ENCODE results near the gene GCGR.
"Not testable (repeated sequence)": the region's sequence is repeated elsewhere in the genome, so short reads cannot be mapped to it uniquely, and the experiment has no call there.

Gene GCGR

DNA sequence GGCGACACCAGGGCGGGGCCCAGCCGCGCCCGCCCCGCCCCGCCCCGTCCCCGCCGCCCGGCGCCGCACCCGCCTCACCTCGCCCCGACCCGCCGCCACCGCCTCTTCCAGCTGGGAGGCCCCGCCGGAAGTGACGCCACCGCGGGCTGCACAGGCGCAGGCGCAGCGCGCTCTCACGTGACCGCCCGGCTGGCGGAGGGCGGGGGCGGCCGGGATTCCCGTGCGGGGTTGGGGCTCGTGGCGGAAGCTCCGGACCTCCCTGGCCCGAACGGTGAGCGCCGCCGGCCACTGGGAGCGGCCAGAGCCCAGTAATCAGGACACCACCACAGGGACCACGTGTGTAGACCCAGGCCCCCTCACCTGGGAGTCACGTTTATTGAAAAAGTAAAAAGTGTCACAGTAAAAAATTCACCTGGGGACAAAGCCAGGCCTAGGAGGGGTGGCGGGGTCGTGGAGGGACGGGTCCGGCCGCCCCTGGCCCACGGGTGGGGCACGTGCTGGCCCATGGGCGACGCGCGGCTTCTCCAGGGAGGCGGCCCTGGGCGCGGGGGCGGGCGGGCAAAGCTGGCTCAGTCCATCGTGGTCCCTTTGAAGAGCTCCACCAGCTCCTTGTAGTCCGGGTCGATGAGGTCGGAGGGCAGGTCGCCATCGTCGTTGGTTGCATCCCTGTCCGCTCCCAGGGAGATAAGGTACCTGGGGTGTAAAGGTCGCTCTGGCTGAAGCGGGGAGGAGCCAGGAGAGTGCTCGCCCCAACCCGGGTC, 29.4 kb downstream of the GCGR start, which contains the start of gene MCRIP1:
Gene MCRIP1 (minus strand): TSS at position 132 of the 761 bp plus-strand sequence. CDS start 8,785 bp downstream, outside the sequence.
- DNase-seq, result peak; percentile 93 to 97

DNA sequence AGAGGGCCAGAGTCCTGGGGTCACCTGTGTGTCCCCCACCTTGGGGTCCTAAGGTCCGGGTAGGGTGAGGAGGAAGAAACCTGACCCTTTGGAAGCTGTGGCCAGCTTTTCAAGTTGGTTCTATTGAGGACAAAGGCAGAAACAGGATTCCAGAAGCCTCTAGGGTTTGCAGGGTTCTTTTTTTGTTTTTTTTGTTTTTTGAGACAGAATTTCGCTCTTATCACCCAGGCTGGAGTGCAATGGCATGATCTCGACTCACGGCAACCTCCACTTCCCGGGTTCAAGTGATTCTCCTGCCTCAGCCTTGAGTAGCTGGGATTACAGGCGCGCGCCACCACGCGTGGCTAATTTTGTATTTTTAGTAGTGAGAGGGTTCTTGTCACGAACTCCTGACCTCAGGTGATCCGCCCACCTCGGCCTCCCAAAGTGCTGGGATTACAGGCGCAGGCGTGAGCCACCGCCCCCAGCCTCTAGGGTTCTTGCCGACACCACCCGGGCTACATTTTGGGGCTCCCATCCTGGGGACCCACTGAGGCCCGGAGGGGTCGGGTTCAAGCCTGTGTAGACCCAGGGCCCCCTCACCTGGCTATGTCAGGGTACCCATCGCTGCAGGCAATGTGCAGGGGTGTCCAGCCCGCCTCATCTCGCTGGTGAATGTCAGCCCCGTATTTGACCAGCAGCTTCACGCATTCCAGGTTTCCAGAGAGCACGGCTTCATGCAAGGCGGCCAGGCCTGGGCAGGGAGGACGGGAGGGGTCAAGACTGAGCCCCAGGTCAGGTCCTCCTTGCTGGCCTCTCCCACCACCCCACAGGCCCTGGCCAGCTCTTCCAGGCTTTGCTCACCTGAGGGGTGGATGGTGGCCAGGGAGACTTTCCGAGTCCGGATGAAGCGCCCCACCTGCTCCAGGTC, 30.2 kb downstream of the GCGR start:
- DNase-seq, result no peak

DNA sequence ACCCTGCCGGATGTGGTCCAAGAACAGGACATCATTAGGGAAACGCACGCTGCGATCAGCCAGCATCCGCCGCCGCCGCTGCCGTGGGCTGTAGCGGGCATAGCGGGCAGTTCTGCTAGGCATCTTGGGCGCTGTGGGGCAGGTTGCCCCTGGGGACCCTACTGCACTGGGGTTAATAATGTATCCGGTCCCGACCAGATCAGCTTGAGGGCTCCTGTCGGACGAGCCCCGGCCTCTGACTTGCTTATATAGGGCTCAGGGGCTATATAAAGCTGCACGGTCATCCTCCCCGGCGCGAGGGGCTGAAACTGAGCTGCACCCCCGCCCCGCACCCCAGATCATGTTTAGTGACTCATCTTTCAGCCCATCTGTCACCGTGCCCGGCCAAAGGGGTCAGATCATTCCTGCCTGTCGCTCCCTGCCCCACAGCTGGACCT, 30.9 kb downstream of the GCGR start, which contains the start of gene PPP1R27:
Gene PPP1R27 (minus strand): TSS at position 220 of the 437 bp plus-strand sequence. CDS start 97 bp downstream, at position 123.
- DNase-seq, result no peak

DNA sequence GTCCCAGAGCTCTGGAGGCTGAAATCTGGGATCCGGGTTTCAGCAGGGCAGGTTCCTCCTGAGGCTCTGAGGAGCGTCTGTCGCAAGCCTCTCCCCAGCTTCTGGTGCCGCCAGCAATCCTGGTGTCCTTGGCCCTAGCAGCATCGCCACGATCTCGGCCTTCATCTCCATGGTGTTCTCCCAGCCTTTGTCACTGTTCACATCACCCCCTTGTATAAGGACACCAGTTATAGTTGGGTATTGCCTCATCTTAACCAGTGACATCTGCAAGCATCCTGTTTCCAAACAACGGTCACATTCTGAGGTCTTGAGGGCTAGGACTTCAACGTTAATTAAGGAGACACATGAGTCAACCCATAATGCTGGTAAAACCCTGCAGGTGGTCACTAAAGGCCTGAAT, 33.7 kb downstream of the GCGR start:
- DNase-seq, result no peak

DNA sequence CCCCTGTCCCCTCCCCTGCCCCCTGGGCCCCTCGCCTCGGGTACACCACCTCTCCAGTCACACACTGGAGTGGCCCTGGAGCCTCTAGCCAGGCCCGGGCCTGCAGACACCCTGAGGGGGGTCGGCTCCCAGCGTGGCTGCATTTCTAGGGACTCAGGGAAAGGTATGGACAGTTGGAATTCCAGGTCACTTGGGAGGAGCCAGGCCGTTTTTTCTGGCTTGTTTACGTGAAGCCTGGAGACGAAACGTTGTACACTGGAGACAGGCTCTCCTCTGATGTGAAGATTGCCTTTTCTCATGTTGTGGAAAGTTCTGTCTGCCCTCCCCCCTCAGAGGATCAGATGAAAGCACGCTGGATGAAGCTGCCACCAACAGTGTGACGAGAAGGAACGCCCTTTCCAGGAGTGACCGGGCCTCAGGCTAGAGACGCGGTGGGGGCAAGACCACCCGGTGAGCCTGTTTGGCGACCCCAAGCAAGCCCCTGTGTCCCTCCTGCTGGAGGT, 34.9 kb downstream of the GCGR start:
- DNase-seq, result no peak

DNA sequence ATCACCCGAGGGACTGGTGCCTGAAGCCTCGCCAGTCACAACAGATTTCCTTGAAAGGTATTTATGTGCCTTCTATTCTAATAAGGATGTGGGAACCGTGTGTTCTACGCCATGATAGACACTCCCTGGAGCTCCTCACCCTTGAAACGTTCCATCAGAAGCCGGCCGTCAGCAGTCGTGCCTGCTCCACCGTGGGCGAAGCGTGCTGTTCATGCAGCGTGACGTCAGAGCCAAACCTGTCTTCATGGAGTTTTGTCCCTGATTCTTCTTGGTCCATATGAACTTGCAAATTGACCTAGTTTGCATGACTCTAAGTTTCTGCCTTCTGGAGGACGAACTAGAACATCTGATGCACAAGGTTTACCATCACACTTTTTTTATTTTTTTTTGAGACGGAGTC, 35.4 kb downstream of the GCGR start:
- DNase-seq, result no peak

DNA sequence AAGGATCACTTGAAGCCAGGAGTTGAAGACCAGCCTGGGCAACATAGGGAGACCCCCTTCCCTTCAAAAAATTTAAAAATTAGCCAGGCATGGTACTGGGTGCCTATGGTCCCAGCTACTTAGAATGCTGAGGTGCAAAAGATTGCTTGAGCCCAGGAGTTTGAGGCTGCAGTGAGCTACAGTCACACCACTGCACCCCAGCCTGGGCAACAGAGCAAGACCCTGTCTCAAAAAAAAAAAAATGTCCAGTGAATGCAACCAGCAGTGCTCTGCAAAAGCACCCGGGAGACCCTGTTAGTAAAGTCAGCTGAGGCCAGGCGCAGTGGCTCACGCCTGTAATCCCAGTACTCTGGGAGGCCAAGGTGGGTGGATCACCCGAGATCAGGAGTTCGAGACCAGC, 36.1 kb downstream of the GCGR start:
- DNase-seq, result not testable (repeated sequence)

DNA sequence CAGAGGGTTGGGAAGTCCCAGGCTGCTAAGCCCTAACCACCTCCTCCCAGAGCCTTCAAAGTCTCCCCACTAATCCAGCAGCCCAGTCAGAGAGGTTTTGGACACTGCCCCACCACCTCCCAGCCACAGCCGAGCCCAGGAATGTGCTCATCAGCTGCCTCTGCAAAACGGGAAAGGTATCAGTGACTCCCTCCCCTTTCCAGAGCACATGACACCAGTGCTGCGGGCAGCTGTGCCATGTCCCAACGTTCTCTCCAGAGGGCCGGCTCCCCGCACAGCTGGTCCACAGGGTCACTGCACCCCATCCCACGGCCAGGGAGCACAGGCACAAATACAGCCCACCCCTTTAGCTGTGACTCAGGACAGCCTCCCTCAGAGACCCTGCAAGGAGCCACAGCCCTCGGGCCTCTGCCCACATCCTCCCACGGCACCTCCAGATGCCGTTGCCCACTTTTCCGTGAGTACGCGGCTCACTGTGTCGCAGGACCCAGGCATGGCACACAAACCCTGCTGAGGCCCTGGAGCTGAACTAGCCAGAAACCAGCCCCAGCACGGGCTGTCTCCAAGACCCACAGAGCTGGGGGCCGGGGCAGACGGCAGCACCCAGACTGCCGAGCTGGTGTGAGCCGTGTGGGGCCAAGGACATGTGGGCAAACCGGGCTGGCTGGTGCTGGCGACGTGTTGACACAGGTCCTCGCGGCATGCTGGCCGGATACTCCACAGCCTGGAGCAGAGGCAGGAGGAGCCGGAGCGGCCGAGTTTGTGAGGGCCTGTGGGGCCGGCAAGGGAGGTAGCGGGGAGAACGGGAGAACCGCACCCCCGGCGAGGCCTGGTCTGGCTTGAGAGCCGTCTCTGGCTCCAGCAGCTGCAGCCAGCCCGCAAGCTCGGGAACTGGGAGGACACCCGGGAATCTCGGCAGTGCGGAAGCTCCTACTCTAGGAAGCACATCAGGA, 37.2 kb downstream of the GCGR start:
- no peak for DNase-seq

DNA sequence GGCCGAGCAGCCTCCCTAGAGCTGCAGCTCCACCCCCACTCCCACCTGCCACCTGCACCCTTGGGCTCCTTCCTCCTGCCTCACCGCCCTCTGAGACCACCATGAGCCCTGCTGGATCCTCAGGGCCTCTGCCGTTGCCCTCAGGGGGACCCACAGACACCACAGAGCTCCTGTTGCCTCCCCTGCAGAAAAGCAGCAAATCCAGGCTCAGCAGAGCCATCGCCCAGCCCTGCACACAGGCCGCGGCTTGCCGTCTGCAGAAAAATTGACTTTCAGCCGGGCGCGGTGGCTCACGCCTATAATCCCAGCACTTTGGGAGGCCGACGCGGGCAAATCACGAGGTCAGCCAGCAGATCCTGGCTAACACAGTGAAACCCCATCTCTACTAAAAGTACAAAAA, 37.9 kb downstream of the GCGR start:
- DNase-seq, result no peak

DNA sequence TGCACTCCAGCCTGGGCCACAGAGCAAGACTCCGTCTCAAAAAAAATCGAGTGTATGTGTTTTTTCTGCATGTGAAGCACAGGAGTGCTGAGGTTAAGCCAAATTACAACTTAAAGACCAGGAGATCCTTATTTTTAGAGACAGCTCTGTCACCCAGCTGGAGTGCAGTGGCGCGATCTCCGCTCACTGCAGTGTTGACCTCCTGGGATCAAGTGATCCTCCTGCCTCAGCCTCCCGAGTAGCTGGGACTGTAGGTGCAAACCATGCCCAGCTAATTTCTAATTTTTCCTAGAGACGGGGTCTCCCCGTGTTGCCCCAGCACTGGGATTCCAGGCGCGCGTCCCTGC, 38.4 kb downstream of the GCGR start:
- DNase-seq, result no peak

DNA sequence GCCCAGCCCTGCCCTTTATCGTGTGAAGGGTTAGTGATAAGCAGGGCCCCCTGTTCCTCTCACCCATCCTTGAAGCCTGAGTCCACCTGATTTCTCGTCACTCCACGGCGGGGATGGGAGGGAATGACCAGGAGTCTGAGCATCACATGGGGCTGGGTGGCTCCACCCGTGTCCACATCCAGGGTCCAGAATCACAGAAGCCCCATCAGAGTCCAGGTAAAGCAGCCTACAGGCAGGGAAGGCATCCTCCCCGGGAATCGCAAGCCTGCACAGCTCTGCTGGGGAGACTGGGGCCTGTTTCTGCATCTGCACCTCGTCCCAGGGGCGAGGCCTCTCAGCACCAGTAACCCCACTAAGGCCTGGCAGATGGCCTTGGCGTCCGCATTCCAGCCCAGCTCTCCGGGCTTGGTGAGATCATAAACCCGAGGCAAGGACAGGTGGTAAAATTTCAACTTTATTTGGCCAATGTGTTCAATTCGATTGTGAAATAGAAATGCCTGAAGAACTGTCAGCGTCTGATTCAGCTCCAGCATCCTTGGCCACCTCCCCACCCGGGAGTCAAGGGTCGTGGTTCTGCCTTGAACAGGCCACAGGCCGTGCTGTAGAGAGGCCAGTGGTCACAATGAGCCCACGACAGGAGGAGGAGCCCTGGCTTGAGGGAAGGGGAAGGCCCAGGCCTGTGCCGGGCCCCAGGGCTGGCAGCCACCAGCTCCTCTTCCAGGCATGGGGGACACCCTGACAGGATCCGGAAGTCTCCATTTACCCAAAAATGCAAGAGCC, 39.0 kb downstream of the GCGR start:
- no peak for DNase-seq

DNA sequence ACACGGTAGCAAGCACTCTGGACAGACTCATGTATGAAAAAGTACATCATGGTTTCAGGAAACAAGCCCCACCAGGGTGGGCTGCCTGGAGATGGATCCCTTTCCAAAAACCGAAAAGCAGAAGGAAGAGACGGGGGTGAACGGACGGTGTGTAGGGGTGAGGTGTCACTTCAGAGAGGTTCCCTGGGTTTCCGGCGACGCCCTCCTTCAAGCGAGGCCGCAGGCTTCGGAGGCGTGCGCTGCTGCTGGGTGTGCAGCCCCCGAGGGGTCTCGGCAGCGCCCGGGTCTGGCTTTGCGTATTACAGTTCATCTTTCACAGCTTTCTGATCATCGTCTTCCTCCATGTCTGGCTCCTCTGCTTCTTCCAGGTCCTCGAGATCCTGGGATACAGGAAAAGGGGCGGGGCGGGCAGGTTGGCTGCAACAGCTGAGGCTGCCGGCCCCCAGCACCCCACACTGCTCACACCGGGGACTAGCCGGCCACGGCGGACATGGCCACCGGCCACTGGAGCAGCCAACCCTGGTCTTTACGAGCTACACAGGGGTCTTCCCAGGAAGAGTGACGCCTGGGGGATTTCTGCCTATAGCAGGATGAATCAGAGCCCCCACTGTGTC, 39.9 kb downstream of the GCGR start:
- no peak for DNase-seq

DNA sequence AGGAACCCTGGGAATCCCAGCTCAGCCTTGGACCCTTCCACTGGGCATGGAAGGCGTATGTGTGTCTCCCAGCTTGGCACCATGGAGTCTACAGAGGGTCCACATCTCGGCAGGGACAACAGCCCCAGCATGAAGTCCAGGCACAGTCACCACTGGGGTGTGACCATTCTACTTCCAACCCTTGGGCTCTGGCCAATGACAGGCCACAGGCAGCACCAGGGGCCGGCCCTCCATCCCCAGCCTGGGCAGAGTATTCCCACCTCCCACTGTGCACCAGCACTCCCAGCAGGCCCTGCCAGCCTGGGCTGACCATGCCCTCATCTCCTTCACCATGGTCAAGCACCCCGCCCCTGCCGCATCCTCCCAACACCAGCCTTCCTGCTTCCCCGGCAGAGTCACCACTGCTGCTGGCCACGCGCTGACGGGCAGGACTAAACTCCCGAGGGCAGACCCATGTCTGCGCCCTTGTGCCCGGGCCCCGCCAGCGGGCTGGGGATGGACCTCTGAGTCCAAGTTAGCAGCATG, 40.4 kb downstream of the GCGR start:
- DNase-seq, result no peak

DNA sequence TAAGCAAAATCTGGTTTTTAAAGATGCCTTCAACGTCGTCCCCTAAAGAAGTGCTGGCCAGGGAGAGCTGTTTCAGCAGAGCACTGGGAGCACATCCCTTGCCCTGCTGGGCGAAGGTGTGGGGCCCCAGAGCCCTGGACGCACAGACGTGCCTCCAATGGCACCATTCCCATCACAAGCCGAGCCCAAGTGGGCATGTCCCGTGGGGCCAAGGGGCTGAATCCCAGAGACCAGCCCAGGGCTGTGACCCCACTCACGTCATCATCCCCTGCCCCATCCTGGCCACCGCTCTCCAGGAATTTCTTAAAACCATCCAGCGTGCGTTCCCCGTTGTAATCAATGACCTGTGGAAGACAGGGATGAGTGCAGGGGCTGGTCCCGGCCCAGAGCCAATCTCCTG, 40.9 kb downstream of the GCGR start:
- DNase-seq, result no peak

DNA sequence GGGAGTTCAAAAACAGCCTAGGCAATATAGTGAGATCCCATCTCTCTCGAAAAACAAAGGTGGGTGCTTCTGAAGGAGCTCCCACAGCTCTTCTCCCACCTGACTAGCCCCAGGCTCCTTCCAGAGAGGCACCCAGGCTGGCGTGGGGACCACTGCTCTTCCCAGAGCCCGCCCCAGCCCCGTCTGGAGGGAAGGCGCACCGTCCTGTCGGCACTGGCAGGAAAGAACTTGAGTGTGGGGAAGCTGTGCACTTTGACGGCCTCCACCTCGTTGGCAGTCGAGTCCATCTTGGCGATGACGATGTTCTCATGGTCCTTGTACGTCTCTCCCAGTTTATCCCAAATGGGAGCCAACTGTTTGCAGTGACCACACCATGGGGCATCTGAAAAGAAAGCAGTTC, 41.4 kb downstream of the GCGR start:
- no peak for DNase-seq

DNA sequence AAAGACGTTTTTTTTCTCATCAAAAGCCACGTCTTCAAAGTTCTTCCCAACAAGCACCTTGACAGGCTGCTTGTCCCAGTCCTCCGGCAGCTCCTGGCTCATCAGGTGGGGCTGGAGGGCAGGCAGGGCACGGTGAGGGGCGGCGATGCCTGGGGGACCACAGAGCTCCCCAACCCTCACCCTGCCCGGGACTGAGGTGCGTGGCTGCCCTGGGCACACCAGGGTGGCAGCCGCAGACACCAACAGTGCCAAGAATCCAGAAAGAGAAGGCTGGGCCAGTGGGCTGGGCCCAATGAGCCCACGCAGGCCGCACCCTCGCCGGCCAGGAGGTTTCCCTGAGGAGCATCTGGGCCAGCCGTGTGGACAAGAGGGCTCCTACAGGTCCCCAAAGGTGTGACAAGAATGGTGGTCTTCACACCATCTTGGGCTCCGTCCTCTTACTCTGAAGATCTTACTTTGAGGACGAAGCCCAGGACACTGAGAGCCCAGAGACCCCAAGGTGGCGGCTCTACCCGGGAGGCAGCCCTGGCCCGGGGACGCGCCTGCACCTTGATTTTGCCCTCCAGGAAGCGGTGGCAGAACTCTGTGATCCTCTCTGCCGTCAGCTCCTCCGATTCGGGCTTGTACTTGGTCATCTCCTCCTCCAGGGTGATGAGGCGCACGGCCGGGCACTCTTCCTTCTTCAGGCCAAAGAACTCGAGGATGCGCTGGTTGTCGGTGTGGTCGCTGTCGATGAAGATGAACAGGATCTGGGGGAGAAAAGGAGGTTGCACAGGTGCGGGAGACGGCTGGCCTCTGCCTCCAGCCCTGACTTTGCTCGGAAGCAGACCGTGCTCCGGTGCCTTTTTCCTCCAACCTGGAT, 42.2 kb downstream of the GCGR start:
- no peak for DNase-seq

DNA sequence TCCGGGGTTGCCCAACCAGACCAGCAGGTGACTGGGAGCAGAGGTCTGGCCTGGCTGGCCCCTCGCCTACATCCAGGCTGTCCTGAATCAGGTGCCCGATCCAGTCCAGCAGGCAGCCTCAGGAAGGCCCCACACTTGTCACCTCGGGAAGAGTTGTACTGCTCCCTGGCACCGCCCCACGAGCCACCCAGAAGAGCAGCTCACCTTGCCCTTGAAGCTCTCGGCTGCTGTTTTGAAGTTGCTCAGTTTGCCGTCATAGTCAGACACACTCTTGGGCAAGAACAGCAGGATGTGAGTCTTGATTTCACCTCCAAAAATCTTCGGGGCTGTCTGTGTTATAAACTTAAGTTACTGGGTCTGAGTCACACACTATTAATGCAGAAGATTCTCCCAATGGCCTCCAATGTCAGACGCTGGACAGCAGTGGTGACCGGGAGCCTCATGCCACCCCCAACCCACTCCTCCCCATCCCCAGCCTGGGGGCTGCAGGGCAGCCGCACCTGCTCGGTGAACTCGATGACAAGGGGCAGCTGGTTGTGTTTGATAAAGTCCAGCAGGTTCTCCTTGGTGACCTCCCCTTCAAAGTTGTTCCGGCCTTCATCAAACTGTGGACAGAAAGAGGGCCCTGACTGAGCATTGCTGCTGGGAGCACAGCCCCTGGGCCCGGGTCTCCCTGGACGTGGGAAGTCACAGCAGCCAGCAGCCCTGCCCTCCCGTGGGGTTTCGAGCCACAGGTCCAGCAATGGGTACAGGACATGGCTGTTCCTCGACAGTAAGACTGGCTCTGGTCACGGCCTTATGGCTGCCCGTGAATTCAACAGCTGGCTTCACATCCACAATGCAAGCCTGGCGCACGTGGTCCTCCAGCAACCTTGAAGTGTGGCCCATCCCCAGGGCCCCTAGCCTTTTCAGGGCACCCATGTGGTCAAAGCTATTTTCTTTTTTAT, 43.1 kb downstream of the GCGR start:
- DNase-seq, result no peak

DNA sequence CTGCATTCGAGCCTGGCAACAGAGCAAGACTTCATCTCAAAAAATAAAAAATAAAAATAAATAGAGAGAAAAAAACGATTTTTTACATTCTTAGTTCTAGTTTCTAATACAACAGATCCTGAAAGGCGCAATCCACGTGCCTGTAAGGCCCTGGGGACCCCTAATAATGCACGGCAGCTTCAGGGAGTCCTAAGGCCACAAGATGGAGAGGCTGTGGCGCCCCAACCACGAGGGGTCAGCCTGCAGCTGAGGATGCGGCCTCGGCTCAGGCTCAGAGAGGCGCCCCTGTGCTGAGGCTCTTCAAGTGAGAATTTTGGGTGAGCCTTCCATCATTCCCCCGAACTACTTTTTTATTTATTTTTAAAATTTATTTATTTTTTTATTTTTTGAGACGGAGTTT, 45.5 kb downstream of the GCGR start:
- no peak for DNase-seq

DNA sequence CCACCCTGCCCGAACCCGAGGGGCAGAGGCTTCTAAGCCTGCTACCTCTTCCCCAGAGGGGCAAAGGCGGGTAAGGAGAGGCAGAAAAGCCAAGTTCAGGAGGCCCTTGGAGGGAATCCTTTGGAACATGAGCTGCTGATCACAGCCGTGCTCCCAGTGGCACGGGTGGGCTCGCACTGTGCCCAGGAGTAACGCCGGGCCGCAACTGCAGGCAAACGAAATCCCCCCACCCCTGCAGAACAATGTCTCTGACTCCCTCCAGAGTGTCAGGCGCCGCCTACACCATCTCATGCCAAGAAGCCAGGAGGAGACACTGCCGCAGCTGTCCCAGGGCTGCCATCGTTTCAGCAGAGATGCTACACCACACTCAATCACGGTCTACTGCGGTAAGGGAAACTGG, 47.5 kb downstream of the GCGR start:
- no peak for DNase-seq
